ENCODE data around the gene IFNGR1. TPM values are rescaled to one million over a fixed set of nuclear protein-coding genes. Genes with fewer than 3 reads are reported as not detected.
A peak's percentile ranks its signal among the peaks of the same experiment; 100 is the strongest.

Gene IFNGR1
- total RNA-seq, 1 experiment from 2014 or later: 22.8 TPM

- DNase-seq (ENCODE audit: low read depth): peak; percentile 79
Measured at GRCh38 chr6:137155830-137156229, 63.4 kb downstream of the IFNGR1 start.

GRCh38 chr6:137150072-137150471 lies 69.1 kb downstream of the IFNGR1 start:
- peak; percentile 30 for DNase-seq (ENCODE audit: low read depth)

GRCh38 chr6:137149035-137149393 lies 70.2 kb downstream of the IFNGR1 start:
- no peak for DNase-seq (ENCODE audit: low read depth)

GRCh38 chr6:137148306-137149034 lies 70.7 kb downstream of the IFNGR1 start:
- peak; percentile 55 for DNase-seq (ENCODE audit: low read depth)

Other genes with a start within 250 kb of the IFNGR1 start
- 0.11 TPM in 1 of 2 replicates, not detected in the other for gene IL20RA, start 174.4 kb downstream of the IFNGR1 start, total RNA-seq (2014; rRNA removed)
- gene IL22RA2, start 45.7 kb downstream of the IFNGR1 start, total RNA-seq (2014; rRNA removed): not detected in 2 replicates